Natural killer cell treated with Interleukin-12 subunit alpha and Interleukin-12 subunit beta and Interleukin-15 and Interleukin-18, amount 100 ng/mL, for 72 hours (primary cell): ENCODE measurements around the gene SPIRE2. TPM values are rescaled to one million over a fixed set of nuclear protein-coding genes. Genes with fewer than 3 reads are reported as not detected.
A peak's percentile ranks its signal among the peaks of the same experiment; 100 is the strongest.
"Not testable (repeated sequence)": the region's sequence is repeated elsewhere in the genome, so short reads cannot be mapped to it uniquely, and the experiment has no call there.

ENCODE experiments used
- ATAC-seq, 2 donors: fragments of 150-1000 bp; cut with Tn5 transposase in 1 of 2; sonication (Bioruptor Pico), chemical (Tn5 transposase) in 1 of 2; 2 replicates each; pipeline ENCODE4 v1.10.0; 2021
- DNase-seq: peaks from one replicate; pipeline ENCODE4 v3.0.0; 2022; ENCODE audit warnings: low spot score
- H3K27ac Mint-ChIP-seq, 2 donors: 1 replicate in 1 of 2; 2 replicates in 1 of 2; pipeline ENCODE4 v1.8.0; 2022; ENCODE audit warnings: mixed read lengths in 2 of 2, mild to moderate bottlenecking in 1 of 2, moderate library complexity in 1 of 2
- H3K27me3 Mint-ChIP-seq, 2 donors: 1 replicate in 1 of 2; 2 replicates in 1 of 2; pipeline ENCODE4 v1.8.0; 2022; ENCODE audit warnings: mixed read lengths in 2 of 2
- H3K36me3 Mint-ChIP-seq: one replicate; pipeline ENCODE4 v1.8.0; 2022; ENCODE audit warnings: mixed read lengths
- H3K4me1 Mint-ChIP-seq, 2 donors: 1 replicate in 1 of 2; 2 replicates in 1 of 2; pipeline ENCODE4 v1.8.0; 2022; ENCODE audit warnings: low read depth in 2 of 2, mixed read lengths in 2 of 2, mild to moderate bottlenecking in 1 of 2
- H3K4me3 Mint-ChIP-seq: one replicate; pipeline ENCODE4 v1.8.0; 2022; ENCODE audit warnings: mixed read lengths
- H3K9me3 Mint-ChIP-seq: 2 replicates; pipeline ENCODE4 v1.8.0; 2022; ENCODE audit warnings: mixed read lengths
- total RNA-seq, 2 donors: library from RNA; stranded (reverse); gene quantifications; one replicate each; pipeline ENCODE4 v1.2.3, GENCODE V29; 2022

The SPIRE2 gene, protein sequence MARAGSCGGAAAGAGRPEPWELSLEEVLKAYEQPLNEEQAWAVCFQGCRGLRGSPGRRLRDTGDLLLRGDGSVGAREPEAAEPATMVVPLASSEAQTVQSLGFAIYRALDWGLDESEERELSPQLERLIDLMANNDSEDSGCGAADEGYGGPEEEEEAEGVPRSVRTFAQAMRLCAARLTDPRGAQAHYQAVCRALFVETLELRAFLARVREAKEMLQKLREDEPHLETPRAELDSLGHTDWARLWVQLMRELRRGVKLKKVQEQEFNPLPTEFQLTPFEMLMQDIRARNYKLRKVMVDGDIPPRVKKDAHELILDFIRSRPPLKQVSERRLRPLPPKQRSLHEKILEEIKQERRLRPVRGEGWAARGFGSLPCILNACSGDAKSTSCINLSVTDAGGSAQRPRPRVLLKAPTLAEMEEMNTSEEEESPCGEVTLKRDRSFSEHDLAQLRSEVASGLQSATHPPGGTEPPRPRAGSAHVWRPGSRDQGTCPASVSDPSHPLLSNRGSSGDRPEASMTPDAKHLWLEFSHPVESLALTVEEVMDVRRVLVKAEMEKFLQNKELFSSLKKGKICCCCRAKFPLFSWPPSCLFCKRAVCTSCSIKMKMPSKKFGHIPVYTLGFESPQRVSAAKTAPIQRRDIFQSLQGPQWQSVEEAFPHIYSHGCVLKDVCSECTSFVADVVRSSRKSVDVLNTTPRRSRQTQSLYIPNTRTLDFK
- 1 to 10 TPM; 2.5 to 3.9 TPM for total RNA-seq

DNA sequence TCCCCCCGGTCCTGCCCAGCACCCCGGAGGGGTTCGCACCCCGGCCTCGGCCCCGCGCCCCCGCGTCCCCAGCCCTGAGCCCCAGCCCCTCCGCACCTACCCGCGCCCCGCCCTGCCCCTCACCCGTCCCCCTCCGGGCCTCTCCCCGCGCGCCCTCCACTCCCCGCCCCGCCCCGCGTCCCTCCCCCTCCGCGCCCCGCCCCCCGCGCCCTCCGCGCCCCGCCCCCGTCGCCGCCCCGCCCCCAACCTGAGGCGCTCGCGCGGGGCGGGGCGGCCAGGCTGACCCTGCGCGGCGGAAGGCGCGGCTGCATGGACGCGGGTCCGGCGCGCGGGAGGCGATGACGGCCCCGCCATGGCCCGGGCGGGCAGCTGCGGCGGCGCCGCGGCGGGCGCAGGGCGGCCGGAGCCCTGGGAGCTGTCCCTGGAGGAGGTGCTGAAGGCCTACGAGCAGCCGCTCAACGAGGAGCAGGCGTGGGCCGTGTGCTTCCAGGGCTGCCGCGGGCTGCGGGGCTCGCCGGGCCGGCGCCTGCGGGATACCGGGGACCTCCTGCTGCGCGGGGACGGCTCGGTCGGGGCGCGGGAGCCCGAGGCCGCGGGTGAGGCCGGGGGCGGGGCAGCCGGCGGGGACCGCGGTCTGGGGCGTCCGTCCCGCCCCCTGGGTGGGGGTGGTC lies at the start of gene SPIRE2:
TSS of gene SPIRE2 (plus strand) at position 277 of the 671 bp plus-strand sequence. CDS start at position 353, 76 bp downstream.
- no peaks in the 10 kb centered on the region for H3K36me3 Mint-ChIP-seq
- H3K27ac Mint-ChIP-seq, result no peak within 1 kb of the TSS
- ATAC-seq (peak; percentile 90 to 93), DNase-seq (peak; percentile 74)
- H3K27me3 Mint-ChIP-seq, result peaks cover 0 to 8% of the 10 kb centered on the region in 2 donors
- H3K9me3 Mint-ChIP-seq, result no peaks in the 10 kb centered on the region
- peaks cover 4 to 5% of the 10 kb centered on the region in 2 donors for H3K4me1 Mint-ChIP-seq
- H3K4me3 Mint-ChIP-seq, result peak within 1 kb of the TSS; percentile 29

DNA sequence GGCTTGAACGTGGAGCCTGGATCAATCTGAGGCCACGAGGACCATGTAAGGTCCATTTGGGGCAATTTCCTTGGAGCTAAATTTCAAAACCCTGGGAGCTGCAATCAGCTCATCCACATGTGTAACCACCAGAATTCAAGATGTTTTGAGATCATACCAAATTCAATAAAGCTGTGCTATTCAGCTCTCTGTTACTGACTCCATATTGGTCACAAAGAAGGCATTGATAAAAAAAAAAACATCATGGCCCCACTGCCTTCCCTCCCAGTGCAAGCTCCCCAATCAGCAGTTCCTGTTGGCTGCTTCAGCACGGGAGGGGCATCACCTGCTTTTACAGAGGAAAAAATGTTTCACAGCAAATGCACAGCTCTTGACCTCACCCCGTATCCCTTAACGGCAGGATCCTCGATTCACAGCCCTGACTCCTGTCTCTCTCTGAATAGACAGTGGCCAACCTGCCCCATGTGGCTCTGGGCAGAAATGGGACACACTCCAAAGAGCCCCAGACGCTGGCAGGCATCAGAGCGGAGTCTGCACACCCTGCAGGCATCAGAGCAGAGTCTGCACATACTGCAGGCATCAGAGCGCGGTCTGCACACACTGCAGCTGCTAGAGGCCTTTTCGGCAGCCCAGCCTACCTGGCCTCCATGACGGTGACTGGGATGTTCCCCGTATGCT lies 48.9 kb upstream of the SPIRE2 start:
- H3K4me1 Mint-ChIP-seq, result peaks cover 0 to 5% of the 10 kb centered on the region in 2 donors
- H3K36me3 Mint-ChIP-seq, result peaks cover 7% of the 10 kb centered on the region
- ATAC-seq (no peak), DNase-seq (no peak)
- no peaks in the 10 kb centered on the region for H3K27me3 Mint-ChIP-seq
- no peak overlapping the region for H3K4me3 Mint-ChIP-seq
- H3K27ac Mint-ChIP-seq, result no peak overlapping the region
- no peaks in the 10 kb centered on the region for H3K9me3 Mint-ChIP-seq

DNA sequence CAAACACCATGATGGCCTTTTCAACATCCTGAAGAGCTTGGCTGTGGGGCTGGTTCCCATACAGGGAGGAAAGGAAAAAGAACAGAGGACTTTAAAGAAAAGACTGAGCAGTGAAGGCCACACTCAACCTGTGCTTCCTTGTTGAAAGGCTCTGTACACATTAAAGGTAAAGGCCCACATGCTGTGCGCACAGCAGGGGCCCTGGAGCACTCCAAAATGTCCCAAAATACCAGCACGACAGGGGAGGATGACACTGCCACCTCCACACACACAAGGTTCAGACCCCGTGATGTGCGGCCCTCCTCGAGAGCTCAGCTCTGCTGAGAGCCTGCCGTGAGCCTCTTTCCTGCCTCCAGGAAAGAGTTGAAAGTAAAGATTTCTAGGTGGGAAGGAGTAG lies 48.4 kb upstream of the SPIRE2 start:
- DNase-seq (no peak), ATAC-seq (no peak)
- Mint-ChIP-seq H3K27me3 (no peaks in the 10 kb centered on the region), H3K36me3 (peaks cover 10% of the 10 kb centered on the region), H3K9me3 (no peaks in the 10 kb centered on the region), H3K4me1 (peaks cover 0 to 6% of the 10 kb centered on the region in 2 donors), H3K4me3 (no peak overlapping the region), H3K27ac (no peak overlapping the region)

DNA sequence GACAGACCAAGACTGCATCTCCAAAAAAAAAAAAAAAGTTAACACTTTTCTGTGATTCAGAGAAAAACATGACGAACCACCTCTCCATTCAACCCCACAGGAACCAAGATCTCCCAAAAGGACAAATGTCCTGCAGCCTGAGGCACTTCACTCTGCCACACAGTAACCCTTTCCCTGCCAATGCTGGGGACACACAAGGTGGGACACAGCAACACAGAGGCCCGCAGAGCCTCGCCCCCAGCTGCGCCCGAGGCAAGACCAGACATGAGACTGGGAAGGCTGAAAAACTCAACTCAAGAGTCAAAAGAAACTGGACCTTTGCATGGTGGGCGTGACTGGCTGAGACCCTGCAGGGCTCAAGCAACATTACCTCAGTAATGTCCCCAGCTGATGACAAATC lies 45.8 kb upstream of the SPIRE2 start:
- H3K4me1 Mint-ChIP-seq, result peaks cover 7 to 18% of the 10 kb centered on the region in 2 donors
- H3K27me3 Mint-ChIP-seq, result no peaks in the 10 kb centered on the region
- DNase-seq (no peak), ATAC-seq (no peak)
- peaks cover 16% of the 10 kb centered on the region for H3K36me3 Mint-ChIP-seq
- no peak overlapping the region for H3K4me3 Mint-ChIP-seq
- peak overlapping the region in 1 of 2 donors; percentile 45 for H3K27ac Mint-ChIP-seq
- no peaks in the 10 kb centered on the region for H3K9me3 Mint-ChIP-seq

DNA sequence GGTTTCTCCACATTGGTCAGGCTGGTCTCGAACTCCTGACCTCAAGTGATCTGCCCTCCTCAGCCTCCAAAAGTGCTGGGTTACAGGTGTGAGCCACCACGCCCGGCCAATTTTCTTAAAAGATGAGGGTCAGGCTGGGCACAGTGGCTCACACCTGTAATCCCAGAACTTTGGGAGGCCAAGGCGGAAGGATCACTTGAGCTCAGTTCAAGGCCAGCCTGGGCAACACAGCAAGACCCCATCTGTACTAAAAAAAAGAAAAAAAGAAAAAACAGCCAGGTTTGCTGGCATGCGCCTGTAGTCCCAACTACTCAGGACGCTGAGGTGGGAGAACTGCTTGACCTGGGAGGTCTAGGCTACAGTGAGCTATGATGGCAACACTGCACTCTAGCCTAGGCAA lies 44.3 kb upstream of the SPIRE2 start:
- H3K4me3 Mint-ChIP-seq, ATAC-seq, H3K27ac Mint-ChIP-seq, H3K27me3 Mint-ChIP-seq, H3K9me3 Mint-ChIP-seq, DNase-seq: not testable (repeated sequence)
- H3K4me1 Mint-ChIP-seq, result peaks cover 7 to 18% of the 10 kb centered on the region in 2 donors
- H3K36me3 Mint-ChIP-seq, result peaks cover 16% of the 10 kb centered on the region

DNA sequence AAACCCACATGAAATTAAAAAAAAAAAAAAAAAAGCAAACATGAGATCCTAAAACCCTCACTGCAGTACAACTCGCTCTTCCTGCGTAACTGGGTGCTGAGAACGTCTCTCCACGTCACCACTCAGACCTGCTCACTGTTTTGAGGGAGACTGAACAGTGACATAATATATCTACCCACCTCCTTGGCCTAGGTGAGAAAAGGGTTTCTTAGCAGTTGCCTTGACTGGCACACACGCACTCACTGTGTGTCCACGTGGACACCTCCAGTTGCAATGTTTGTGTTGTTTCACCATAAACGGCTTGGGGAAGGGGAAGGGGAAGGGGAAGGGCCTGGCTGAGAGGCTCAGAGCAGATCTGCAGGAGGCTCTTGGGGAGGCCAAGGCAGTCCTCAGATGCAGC lies 43.9 kb upstream of the SPIRE2 start:
- Mint-ChIP-seq H3K27ac (peak overlapping the region in 1 of 2 donors; percentile 24), H3K27me3 (no peaks in the 10 kb centered on the region), H3K4me3 (no peak overlapping the region), H3K9me3 (no peaks in the 10 kb centered on the region), H3K4me1 (peaks cover 7 to 18% of the 10 kb centered on the region in 2 donors), H3K36me3 (peaks cover 16% of the 10 kb centered on the region)
- DNase-seq (no peak), ATAC-seq (no peak)

DNA sequence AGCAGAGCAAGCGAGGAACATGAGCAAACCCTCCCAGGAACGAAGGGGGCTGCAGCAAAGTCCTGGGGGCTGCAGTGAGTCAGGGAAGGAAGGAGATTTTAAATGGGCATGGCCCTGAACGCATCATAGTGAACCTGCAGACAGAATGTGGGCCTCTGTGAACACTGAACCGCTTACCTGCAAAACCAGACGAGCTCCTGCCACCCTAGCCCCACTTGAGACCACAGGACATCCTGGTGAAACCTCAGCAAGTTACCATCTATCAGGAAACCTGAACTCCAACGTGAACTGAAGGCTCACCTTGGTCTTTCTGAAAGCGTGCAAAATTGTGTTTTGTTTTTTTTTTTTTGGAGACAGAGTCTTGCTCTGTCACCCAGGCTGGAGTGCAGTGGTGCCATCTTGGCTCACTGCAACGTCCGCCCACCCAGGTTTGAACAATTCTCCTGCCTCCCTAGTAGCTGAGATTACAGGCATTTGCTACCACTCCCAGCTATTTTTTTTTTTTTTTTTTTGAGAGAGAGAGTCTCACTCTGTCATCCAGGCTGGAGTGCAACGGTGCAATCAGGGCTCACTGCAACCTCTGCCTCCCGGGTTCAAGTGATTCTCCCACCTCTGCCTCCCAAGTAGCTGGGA lies 42.6 kb upstream of the SPIRE2 start:
- ATAC-seq (no peak), DNase-seq (no peak)
- Mint-ChIP-seq H3K36me3 (peaks cover 16% of the 10 kb centered on the region), H3K4me3 (no peak overlapping the region), H3K4me1 (peaks cover 7 to 18% of the 10 kb centered on the region in 2 donors), H3K9me3 (no peaks in the 10 kb centered on the region), H3K27ac (no peak overlapping the region), H3K27me3 (no peaks in the 10 kb centered on the region)

DNA sequence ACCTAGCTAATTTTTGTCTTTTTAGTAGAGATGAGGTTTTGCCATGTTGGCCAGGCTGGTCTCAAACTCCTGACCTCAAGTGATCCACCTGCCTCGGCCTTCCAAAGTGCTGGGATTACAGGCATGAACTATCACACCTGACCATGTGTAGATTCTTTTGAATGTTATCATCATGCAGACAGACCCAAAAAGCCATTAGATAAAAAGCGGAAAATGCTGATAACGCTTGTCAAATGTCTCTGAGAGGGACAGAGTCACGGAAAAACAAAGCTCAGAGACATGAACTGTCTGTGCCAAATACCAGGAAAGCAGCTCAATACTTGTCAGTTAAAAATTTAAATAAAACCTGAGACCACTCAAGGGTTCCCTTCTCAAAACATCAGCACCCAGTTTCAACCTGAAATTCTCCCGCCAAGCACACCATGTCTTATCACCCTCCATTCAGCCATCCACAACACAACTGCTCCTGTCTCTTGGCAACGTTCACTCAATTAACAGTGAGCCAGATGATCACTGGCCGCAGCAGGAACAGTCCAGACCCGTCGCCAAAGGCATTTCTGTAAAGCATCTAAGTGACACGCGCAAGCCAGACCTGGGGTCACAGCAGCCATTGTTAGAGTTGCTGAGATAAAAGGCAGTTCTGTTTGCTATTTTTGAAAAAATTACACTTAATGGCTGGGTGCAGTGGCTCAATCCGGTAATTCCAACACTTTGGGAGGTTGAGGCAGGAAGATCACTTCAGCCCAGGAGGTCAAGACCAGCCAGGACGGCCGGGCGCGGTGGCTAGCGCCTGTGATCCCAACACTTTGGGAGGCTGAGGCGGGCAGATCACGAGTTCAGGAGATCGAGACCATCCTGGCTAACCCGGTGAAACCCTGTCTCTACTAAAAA lies 41.6 kb upstream of the SPIRE2 start:
- Mint-ChIP-seq H3K27ac (no peak overlapping the region), H3K27me3 (no peaks in the 10 kb centered on the region), H3K36me3 (peaks cover 16% of the 10 kb centered on the region), H3K4me1 (peaks cover 7 to 18% of the 10 kb centered on the region in 2 donors), H3K9me3 (no peaks in the 10 kb centered on the region), H3K4me3 (no peak overlapping the region)
- DNase-seq (no peak), ATAC-seq (no peak)

DNA sequence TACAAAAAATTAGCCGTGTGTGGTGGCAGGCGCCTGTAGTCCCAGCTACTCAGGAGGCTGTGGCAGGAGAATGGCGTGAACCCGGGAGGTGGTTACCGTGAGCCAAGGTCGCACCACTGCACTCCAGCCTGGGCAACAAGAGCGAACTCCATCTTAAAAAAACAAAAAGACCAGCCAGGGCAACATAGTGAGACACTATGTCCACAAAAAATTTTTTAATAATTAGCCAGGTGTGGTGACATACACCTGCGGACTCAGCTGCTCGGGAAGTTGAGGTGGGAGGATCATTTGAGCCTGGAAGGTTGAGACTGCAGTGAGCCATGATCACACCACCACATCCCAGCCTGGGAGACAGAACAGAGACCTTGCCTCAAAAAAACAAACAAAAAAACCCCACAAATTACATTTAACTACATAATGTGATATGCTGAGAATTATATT lies 40.9 kb upstream of the SPIRE2 start:
- DNase-seq, result no peak
- Mint-ChIP-seq H3K27me3 (no peaks in the 10 kb centered on the region), H3K27ac (no peak overlapping the region), H3K9me3 (no peaks in the 10 kb centered on the region), H3K36me3 (peaks cover 16% of the 10 kb centered on the region), H3K4me1 (peaks cover 7 to 19% of the 10 kb centered on the region in 2 donors), H3K4me3 (no peak overlapping the region)
- no peak for ATAC-seq

DNA sequence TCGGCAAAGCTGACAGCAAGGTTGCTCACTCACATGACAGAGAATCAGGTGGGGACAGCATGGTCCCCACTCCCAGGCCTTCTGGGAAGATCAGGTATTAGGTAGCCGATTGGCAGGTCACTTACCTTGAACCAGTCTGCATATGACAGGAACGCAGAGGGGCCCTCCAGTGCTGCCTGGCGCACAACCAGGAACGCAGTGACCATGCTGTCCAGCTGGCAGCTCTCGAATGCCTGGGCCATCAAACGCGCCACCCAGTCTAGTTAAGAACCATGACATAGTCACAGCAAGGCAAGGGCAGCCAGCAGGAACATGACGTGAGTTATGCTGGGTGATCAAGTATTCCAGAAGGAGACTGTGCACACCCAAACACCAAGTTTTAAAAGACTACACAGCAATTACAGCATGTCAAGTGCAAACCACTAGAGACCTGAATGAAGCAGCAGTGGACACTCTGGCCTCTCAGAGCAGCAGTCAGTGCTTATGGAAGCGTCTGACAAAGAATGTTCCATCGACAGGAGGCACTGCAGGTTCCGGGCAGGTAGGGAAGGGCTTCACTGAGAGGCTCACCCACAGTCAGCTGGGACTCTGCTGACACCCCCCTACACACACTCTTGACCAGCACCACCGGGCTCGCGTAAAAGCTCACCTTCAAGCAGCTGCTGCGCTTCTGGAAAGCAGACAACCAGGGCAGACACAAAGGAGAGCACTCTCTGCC lies 36.8 kb upstream of the SPIRE2 start:
- Mint-ChIP-seq H3K27me3 (no peaks in the 10 kb centered on the region), H3K4me1 (peaks cover 9 to 13% of the 10 kb centered on the region in 2 donors)

DNA sequence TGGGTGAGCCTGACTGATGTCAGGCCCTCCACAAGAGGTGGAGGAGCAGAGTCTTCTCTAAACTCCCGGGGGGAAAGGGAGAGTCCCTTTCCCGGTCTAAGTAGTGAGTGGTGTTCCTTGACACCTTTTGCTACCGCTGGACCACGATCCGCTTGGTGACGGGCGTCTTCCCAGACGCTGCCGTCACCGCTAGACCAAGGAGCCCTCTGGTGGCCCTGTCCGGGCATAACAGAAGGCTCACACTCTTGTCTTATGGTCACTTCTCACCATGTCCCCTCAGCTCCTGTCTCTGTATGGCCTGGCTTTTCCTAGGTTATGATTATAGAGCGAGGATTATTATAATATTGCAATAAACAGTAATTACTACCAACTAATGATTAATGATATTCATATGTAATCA lies 35.2 kb upstream of the SPIRE2 start:
- not testable (repeated sequence) for ATAC-seq, H3K36me3 Mint-ChIP-seq, H3K4me3 Mint-ChIP-seq, H3K27ac Mint-ChIP-seq, H3K9me3 Mint-ChIP-seq, H3K27me3 Mint-ChIP-seq, H3K4me1 Mint-ChIP-seq
- DNase-seq, result peak; percentile 67

More for the DNA sequence above, 36.8 kb upstream of the SPIRE2 start:
- Mint-ChIP-seq H3K36me3 (peaks cover 6% of the 10 kb centered on the region), H3K27ac (no peak overlapping the region), H3K9me3 (no peaks in the 10 kb centered on the region), H3K4me3 (no peak overlapping the region)
- peak in 1 of 2 donors; percentile 14 for ATAC-seq
- DNase-seq, result no peak

DNA sequence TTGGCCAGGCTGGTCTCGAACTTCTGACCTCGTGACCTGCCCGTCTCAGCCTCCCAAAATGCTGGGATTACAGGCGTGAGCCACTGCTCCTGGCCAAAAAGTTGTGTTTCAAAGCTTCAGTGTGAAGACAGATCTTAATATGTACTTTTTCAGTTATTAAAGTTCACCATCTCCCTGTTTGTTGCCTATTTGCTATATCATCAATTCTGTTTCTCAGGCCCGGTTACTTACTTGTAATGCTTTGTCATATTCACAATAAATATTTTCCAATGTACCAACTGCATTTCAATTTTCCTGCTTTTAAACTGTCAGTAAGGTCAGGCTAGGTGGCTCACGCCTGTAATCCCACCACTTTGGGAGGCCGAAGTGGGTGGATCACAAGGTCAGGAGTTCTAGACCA lies 34.3 kb upstream of the SPIRE2 start:
- Mint-ChIP-seq H3K27me3 (no peaks in the 10 kb centered on the region), H3K9me3 (no peaks in the 10 kb centered on the region), H3K27ac (no peak overlapping the region), H3K4me3 (no peak overlapping the region), H3K36me3 (peaks cover 3% of the 10 kb centered on the region), H3K4me1 (peaks cover 6 to 7% of the 10 kb centered on the region in 2 donors)
- no peak for DNase-seq
- no peak for ATAC-seq
